HCT116 (cell line): ENCODE results near the gene OTP. TPM values are rescaled to one million over a fixed set of nuclear protein-coding genes. Genes with fewer than 3 reads are reported as not detected.

Experiments
- ATAC-seq: fragments of 200-7000 bp; cut with Tn5 transposase; 2 replicates; pipeline ENCODE4 v1.9.1; 2020; ENCODE audit warnings: mild to moderate bottlenecking, moderate library complexity
- BruUV-seq: library from RNA; stranded (reverse); fragments of 400-500 nt; replicated peaks from 2 replicates; lab custom pipeline; 2021; lab: Mats Ljungman, UMichigan
- CTCF ChIA-PET: fragments of 300-600 bp; sonication (Branson Sonifier 250); formaldehyde crosslinking; loops from one replicate; lab custom pipeline; 2021; ENCODE audit warnings: antibody characterized with exemption; lab: Charles Lee
- POLR2A ChIA-PET: fragments of 300-600, 350-600 bp; sonication (Branson Sonifier 250); formaldehyde crosslinking; loops from one replicate; lab custom pipeline; 2021; ENCODE audit warnings: antibody characterized with exemption; lab: Charles Lee
- RAD21 ChIA-PET, 2 experiments: fragments of 300-600 bp; sonication (Branson Sonifier 250); formaldehyde crosslinking; loops; one replicate each; lab custom pipeline; 2023; ENCODE audit warnings: low total read pairs in 2 of 2; ENCODE audit not compliant: uncharacterized antibody in 2 of 2, unreplicated experiment in 2 of 2, low non-redundant PET in 1 of 2; lab: Charles Lee
- DNase-seq: peaks from one replicate; pipeline ENCODE4 v3.0.0-alpha.2; 2010; ENCODE audit warnings: low read depth, low spot score
- H2AFZ ChIP-seq: fragments of 200-600 bp; shearing (Covaris generic), sonication (generic); 2 replicates; pipeline ENCODE4 v1.6.1; 2017; ENCODE audit warnings: low read depth, mixed run types, mixed read lengths, antibody characterized with exemption, low read length; ENCODE audit not compliant: poor library complexity, severe bottlenecking
- H3K27ac ChIP-seq: 2 replicates; pipeline ENCODE4 v1.5.1; 2012; ENCODE audit warnings: low read depth, low read length
- H3K27me3 ChIP-seq: fragments of 200-600 bp; sonication (generic); 2 replicates; pipeline ENCODE4 v1.6.1; 2016; ENCODE audit warnings: mixed run types, low read length, mixed read lengths; ENCODE audit not compliant: insufficient read depth
- H3K36me3 ChIP-seq, 2 experiments: fragments of 200-500 bp in 1 of 2; fragments of 200-600 bp in 1 of 2; sonication (Bioruptor generic) in 1 of 2; sonication (generic) in 1 of 2; 2 replicates each; pipeline versions ENCODE4 v1.5.1 to v1.6.1; 2014 to 2016; ENCODE audit warnings: low read length in 2 of 2, inconsistent platforms in 1 of 2, mixed read lengths in 1 of 2, mixed run types in 1 of 2; ENCODE audit not compliant: insufficient read depth in 2 of 2, control insufficient read depth in 1 of 2
- H3K4me1 ChIP-seq, 2 experiments: fragments of 200-600 bp in 1 of 2; sonication (generic) in 1 of 2; 2 replicates each; pipeline versions ENCODE4 v1.5.1 to v1.6.1; 2012 to 2017; ENCODE audit warnings: low read length in 2 of 2, inconsistent platforms in 1 of 2, mild to moderate bottlenecking in 1 of 2, mixed read lengths in 1 of 2, mixed run types in 1 of 2, moderate library complexity in 1 of 2; ENCODE audit not compliant: insufficient read depth in 2 of 2, control insufficient read depth in 1 of 2
- H3K4me2 ChIP-seq: fragments of 200-600 bp; sonication (generic); 2 replicates; pipeline ENCODE4 v1.6.1; 2017; ENCODE audit warnings: mixed run types, low read length, mixed read lengths
- H3K4me3 ChIP-seq, 2 experiments: fragments of 200-600 bp in 1 of 2; sonication (generic) in 1 of 2; replicated peaks in 1 of 2; 2 replicates each; pipeline ENCODE4 v1.5.1; 2011 to 2016; ENCODE audit warnings: low read length in 2 of 2, control low read depth in 1 of 2, low read depth in 1 of 2, mild to moderate bottlenecking in 1 of 2, mixed read lengths in 1 of 2, mixed run types in 1 of 2
- H3K79me2 ChIP-seq: fragments of 200-600 bp; sonication (generic); 2 replicates; pipeline ENCODE4 v1.6.1; 2017; ENCODE audit warnings: mild to moderate bottlenecking, mixed run types, low read length, moderate library complexity, mixed read lengths; ENCODE audit not compliant: insufficient read depth
- H3K9ac ChIP-seq: fragments of 200-600 bp; sonication (generic); 2 replicates; pipeline ENCODE4 v1.6.1; 2016; ENCODE audit warnings: low read length, mixed read lengths
- H3K9me2 ChIP-seq: fragments of 200-600 bp; sonication (generic), shearing (Covaris generic); 2 replicates; pipeline ENCODE4 v1.6.1; 2017; ENCODE audit warnings: mixed run types, mild to moderate bottlenecking, moderate library complexity; ENCODE audit not compliant: insufficient read depth
- H3K9me3 ChIP-seq, 2 experiments: fragments of 200-500 bp in 1 of 2; fragments of 200-600 bp in 1 of 2; sonication (Bioruptor generic) in 1 of 2; sonication (generic) in 1 of 2; 2 replicates each; pipeline ENCODE4 v1.6.1; 2014 to 2017; ENCODE audit warnings: low read length in 2 of 2, mixed read lengths in 2 of 2, inconsistent platforms in 1 of 2, low read depth in 1 of 2, mild to moderate bottlenecking in 1 of 2, mixed run types in 1 of 2, moderate library complexity in 1 of 2; ENCODE audit not compliant: control insufficient read depth in 1 of 2, insufficient read depth in 1 of 2
- H4K20me1 ChIP-seq: fragments of 200-600 bp; sonication (generic), shearing (Covaris generic); 2 replicates; pipeline ENCODE4 v1.6.1; 2017; ENCODE audit warnings: mixed run types, mild to moderate bottlenecking, moderate library complexity; ENCODE audit not compliant: insufficient read depth
- CBX3 ChIP-seq: IDR thresholded peaks from 2 replicates; pipeline ENCODE4 v1.6.1; 2012; ENCODE audit warnings: low read depth
- EZH2phosphoT487 ChIP-seq: fragments of 200-600 bp; IDR thresholded peaks from 2 replicates; pipeline ENCODE4 v1.6.1; 2018; ENCODE audit warnings: antibody characterized with exemption, borderline replicate concordance
- JUND ChIP-seq: IDR thresholded peaks from 2 replicates; pipeline ENCODE4 v1.6.1; 2012
- POLR2A ChIP-seq: IDR thresholded peaks from 2 replicates; pipeline ENCODE4 v1.7.0; 2011; ENCODE audit warnings: borderline replicate concordance; ENCODE audit not compliant: insufficient read depth, insufficient read length; ENCODE audit errors: extremely low read depth
- SP1 ChIP-seq: IDR thresholded peaks from 2 replicates; pipeline ENCODE4 v1.6.1; 2012; ENCODE audit warnings: low read depth
- SRF ChIP-seq: IDR thresholded peaks from 2 replicates; pipeline ENCODE4 v1.6.1; 2012; ENCODE audit warnings: low read depth
- TCF7L2 ChIP-seq: IDR thresholded peaks from 2 replicates; pipeline ENCODE4 v1.7.0; 2011; ENCODE audit warnings: borderline replicate concordance, inconsistent platforms; ENCODE audit not compliant: insufficient read depth, insufficient read length; ENCODE audit errors: extremely low read depth
- YY1 ChIP-seq: IDR thresholded peaks from 2 replicates; pipeline ENCODE4 v1.6.1; 2011; ENCODE audit warnings: low read length, low read depth, moderate library complexity, mild to moderate bottlenecking; ENCODE audit not compliant: insufficient replicate concordance; ENCODE audit errors: extremely low read depth
- intact Hi-C: fragments of 100-400 bp; cut with micrococcal nuclease; formaldehyde crosslinking; loops from 2 replicates; pipeline ENCODE4 v1.10.0; 2022
- total RNA-seq: library from RNA; stranded (reverse); gene quantifications from one replicate; pipeline ENCODE4 v1.2.1, GENCODE V29; 2021; ENCODE audit not compliant: unreplicated experiment
- TF ChIP-seq, protein P1 (sequence below): IDR thresholded peaks from 2 replicates; pipeline ENCODE4 v1.6.1; 2012
- TF ChIP-seq, protein P2 (sequence below): IDR thresholded peaks from 2 replicates; pipeline ENCODE4 v1.6.1; 2012
- TF ChIP-seq, protein P3 (sequence below): IDR thresholded peaks from 2 replicates; pipeline ENCODE4 v1.6.1; 2011; ENCODE audit warnings: mild to moderate bottlenecking, low read length, moderate library complexity; ENCODE audit not compliant: insufficient replicate concordance; ENCODE audit errors: extremely low read depth
- TF ChIP-seq, protein P4 (sequence below), 3 experiments: fragments of 200-600 bp in 1 of 3; sonication (generic) in 1 of 3; IDR thresholded peaks in 2 of 3; conservative IDR thresholded peaks in 1 of 3; 2 replicates each; pipeline ENCODE4 v1.5.1; 2012 to 2017; ENCODE audit warnings: low read depth in 2 of 3, low read length in 2 of 3, antibody characterized with exemption in 1 of 3, borderline replicate concordance in 1 of 3, control low read depth in 1 of 3, mild to moderate bottlenecking in 1 of 3, mixed read lengths in 1 of 3, mixed run types in 1 of 3, moderate library complexity in 1 of 3; ENCODE audit not compliant: insufficient read depth in 1 of 3

Gene OTP
- total RNA-seq, 1 experiment from 2014 or later = 0.07 TPM

DNA sequence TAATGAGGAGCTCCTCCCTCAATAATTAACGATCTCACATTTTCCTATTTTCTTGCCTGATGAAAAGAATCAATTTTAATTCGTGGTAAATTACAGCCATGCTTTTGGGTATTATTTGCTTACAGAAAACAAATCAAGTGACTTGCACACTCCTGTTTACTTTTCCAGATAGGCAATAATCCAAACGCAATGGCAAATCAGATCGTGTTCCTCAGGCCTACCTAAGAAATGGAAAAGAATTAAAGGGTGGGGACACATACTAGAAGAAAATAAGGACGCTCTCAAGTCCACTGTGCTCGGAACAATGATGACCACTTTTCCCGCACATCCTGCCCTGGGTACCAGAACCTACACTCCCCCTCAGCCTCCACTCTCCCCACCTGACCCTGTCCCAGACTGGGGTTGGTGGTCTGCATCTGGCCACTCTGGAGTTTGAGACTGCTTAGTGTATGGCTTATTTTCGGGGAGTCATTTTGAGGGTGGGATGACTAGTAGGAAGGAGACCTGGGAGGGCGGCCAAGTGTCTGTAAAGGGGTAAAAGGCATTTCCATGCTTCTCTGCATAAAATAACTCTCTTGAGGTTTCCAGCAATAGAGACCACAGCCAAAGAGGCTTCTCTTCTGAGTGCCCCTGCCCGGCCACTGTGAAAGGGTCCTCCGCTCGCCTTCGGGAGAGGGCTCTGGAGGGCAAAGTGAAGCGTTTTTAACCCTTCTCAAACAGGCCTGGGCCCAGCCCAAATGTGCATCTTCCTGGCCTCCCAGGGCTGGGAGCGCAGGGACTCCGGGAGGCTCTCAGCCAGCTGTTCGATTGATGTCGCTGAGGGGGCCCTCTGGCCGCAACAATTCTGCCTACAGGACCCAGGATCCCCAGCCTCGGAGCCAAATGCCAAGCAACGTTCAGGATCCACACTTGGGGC, 4.5 kb upstream of the OTP start:
- Histone ChIP-seq H3K9ac (no peak overlapping the region), H4K20me1 (no peaks in the 10 kb centered on the region), H3K36me3 (no peaks in the 10 kb centered on the region), H3K9me3 (no peaks in the 10 kb centered on the region), H2AFZ (no peak overlapping the region), H3K4me3 (no peak overlapping the region), H3K4me2 (no peak overlapping the region), H3K9me2 (no peaks in the 10 kb centered on the region), H3K27ac (no peak overlapping the region), H3K4me1 (peaks cover 3 to 11% of the 10 kb centered on the region in 2 experiments; a peak in 1 of 4 replicates), H3K79me2 (no peaks in the 10 kb centered on the region), H3K27me3 (no peaks in the 10 kb centered on the region)
- DNase-seq (no peak), ATAC-seq (no peak)
- intact Hi-C loops = no loop called here
- no TSS peak for BruUV-seq
- RAD21 ChIA-PET = no interaction called here
- CTCF ChIA-PET = no interaction called here
- no peak for TF ChIP-seq TCF7L2
- TF ChIP-seq EZH2phosphoT487 = no peak
- no peak for TF ChIP-seq JUND
- no peak for TF ChIP-seq YY1
- TF ChIP-seq, protein P1, sequence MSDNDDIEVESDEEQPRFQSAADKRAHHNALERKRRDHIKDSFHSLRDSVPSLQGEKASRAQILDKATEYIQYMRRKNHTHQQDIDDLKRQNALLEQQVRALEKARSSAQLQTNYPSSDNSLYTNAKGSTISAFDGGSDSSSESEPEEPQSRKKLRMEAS = no peak
- TF ChIP-seq, protein P2, sequence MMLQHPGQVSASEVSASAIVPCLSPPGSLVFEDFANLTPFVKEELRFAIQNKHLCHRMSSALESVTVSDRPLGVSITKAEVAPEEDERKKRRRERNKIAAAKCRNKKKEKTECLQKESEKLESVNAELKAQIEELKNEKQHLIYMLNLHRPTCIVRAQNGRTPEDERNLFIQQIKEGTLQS = no peak
- TF ChIP-seq SRF = no peak
- TF ChIP-seq, protein P3, sequence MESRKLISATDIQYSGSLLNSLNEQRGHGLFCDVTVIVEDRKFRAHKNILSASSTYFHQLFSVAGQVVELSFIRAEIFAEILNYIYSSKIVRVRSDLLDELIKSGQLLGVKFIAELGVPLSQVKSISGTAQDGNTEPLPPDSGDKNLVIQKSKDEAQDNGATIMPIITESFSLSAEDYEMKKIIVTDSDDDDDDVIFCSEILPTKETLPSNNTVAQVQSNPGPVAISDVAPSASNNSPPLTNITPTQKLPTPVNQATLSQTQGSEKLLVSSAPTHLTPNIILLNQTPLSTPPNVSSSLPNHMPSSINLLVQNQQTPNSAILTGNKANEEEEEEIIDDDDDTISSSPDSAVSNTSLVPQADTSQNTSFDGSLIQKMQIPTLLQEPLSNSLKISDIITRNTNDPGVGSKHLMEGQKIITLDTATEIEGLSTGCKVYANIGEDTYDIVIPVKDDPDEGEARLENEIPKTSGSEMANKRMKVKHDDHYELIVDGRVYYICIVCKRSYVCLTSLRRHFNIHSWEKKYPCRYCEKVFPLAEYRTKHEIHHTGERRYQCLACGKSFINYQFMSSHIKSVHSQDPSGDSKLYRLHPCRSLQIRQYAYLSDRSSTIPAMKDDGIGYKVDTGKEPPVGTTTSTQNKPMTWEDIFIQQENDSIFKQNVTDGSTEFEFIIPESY = no peak
- TF ChIP-seq, protein P4, sequence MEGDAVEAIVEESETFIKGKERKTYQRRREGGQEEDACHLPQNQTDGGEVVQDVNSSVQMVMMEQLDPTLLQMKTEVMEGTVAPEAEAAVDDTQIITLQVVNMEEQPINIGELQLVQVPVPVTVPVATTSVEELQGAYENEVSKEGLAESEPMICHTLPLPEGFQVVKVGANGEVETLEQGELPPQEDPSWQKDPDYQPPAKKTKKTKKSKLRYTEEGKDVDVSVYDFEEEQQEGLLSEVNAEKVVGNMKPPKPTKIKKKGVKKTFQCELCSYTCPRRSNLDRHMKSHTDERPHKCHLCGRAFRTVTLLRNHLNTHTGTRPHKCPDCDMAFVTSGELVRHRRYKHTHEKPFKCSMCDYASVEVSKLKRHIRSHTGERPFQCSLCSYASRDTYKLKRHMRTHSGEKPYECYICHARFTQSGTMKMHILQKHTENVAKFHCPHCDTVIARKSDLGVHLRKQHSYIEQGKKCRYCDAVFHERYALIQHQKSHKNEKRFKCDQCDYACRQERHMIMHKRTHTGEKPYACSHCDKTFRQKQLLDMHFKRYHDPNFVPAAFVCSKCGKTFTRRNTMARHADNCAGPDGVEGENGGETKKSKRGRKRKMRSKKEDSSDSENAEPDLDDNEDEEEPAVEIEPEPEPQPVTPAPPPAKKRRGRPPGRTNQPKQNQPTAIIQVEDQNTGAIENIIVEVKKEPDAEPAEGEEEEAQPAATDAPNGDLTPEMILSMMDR (IDR thresholded peaks at IDR 0.05 in 2 of 3, conservative IDR thresholded peaks at IDR 0.05 in 1 of 3; ENCODE audit: borderline replicate concordance in 1 of 3, insufficient read depth in 1 of 3, low read depth in 2 of 3, low read length in 2 of 3) = no peak
- TF ChIP-seq SP1 = no peak
- TF ChIP-seq POLR2A = no peak
- TF ChIP-seq CBX3 = no peak
- POLR2A ChIA-PET = no interaction called here
